Measurements from ENCODE around the gene SRR.

DNA sequence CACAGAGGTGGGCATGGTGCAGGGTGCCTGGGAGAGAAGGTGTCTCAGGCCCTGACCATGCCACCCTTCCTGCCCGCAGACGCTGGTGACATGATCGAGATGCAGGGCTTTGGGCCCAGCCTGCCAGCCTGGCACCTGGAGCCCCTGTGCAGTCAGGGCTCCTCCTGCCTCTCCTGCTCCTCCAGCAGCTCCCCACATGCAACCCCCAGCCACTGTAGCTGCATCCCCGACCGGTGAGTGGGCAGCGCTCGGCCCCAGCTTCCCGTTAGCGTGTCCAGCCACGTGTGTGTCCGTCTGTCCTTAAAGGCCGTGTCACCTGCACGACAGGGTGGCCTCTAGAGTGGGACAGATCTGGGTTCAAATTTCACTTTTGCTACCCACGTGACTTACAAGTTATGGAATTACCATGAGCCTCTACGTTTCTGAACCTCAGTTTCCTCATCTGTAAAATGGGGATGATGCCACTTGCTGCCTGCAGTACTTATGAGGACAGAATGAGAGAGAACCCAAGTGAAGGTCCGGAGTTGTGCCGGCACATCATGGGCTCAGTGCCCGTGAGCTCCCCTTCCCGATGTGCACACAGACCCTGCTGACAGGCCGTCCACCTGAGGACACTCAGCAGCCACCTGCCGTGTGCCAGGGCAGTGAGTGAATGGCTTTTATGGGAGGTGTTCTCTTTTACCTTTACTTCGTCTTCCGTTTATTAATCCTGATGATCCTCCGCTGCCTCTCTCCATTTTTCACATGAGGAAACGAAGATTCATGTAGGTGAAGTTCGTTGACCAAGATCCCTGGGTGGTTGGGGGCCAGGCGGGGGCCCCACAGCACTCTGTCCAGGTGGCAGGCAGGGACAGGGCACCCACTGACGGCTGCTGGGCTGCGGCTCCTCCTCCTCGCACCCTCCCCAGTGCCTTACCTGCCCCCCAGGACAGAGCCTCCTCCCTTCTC, 67.7 kb downstream of the SRR start:
- TF ChIP-seq, protein P1, sequence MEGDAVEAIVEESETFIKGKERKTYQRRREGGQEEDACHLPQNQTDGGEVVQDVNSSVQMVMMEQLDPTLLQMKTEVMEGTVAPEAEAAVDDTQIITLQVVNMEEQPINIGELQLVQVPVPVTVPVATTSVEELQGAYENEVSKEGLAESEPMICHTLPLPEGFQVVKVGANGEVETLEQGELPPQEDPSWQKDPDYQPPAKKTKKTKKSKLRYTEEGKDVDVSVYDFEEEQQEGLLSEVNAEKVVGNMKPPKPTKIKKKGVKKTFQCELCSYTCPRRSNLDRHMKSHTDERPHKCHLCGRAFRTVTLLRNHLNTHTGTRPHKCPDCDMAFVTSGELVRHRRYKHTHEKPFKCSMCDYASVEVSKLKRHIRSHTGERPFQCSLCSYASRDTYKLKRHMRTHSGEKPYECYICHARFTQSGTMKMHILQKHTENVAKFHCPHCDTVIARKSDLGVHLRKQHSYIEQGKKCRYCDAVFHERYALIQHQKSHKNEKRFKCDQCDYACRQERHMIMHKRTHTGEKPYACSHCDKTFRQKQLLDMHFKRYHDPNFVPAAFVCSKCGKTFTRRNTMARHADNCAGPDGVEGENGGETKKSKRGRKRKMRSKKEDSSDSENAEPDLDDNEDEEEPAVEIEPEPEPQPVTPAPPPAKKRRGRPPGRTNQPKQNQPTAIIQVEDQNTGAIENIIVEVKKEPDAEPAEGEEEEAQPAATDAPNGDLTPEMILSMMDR (IDR thresholded peaks at IDR 0.05): no peak
- TF ChIP-seq POLR2A (IDR thresholded peaks at IDR 0.05) (no peak), EP300 (IDR thresholded peaks at IDR 0.05) (no peak)
